Measurements from ENCODE around the gene SEMA4G.

SEMA4G gene

GRCh38 chr10:100939763-100940344, 29.4 kb upstream of the SEMA4G start:
- no peak for DNase-seq (ENCODE audit: extremely low read depth, low read depth)

DNA sequence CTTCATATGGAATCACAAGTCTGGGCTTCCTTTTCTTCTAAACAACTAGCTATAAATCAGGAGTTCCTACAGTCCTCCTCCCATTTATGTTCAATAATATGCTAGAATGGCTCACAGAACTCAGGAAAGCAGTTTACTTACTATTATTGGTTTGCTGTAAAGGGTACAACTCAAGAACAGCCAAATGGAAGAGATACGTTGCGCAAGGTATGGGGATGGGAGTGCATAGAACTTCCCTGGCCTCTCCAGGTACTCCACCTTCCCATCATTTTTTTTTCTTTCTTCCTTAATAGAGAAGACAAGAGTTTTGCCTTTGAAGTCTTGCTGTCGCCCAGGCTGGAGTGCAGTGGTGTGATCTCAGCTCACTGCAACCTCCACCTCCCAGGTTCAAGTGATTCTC, 27.1 kb upstream of the SEMA4G start:
- TF ChIP-seq, protein P1, sequence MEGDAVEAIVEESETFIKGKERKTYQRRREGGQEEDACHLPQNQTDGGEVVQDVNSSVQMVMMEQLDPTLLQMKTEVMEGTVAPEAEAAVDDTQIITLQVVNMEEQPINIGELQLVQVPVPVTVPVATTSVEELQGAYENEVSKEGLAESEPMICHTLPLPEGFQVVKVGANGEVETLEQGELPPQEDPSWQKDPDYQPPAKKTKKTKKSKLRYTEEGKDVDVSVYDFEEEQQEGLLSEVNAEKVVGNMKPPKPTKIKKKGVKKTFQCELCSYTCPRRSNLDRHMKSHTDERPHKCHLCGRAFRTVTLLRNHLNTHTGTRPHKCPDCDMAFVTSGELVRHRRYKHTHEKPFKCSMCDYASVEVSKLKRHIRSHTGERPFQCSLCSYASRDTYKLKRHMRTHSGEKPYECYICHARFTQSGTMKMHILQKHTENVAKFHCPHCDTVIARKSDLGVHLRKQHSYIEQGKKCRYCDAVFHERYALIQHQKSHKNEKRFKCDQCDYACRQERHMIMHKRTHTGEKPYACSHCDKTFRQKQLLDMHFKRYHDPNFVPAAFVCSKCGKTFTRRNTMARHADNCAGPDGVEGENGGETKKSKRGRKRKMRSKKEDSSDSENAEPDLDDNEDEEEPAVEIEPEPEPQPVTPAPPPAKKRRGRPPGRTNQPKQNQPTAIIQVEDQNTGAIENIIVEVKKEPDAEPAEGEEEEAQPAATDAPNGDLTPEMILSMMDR (IDR thresholded peaks at IDR 0.05; ENCODE audit: low read depth, low read length) = no peak
- no peak for DNase-seq (ENCODE audit: extremely low read depth, low read depth)

More at GRCh38 chr10:100939763-100940344, 29.4 kb upstream of the SEMA4G start:
- TF ChIP-seq, protein P1 (IDR thresholded peaks at IDR 0.05; ENCODE audit: low read depth, low read length) = no peak

GRCh38 chr10:100943508-100943907, 25.8 kb upstream of the SEMA4G start:
- TF ChIP-seq, protein P1 (IDR thresholded peaks at IDR 0.05; ENCODE audit: low read depth, low read length) = no peak
- DNase-seq (ENCODE audit: extremely low read depth, low read depth) = no peak

DNA sequence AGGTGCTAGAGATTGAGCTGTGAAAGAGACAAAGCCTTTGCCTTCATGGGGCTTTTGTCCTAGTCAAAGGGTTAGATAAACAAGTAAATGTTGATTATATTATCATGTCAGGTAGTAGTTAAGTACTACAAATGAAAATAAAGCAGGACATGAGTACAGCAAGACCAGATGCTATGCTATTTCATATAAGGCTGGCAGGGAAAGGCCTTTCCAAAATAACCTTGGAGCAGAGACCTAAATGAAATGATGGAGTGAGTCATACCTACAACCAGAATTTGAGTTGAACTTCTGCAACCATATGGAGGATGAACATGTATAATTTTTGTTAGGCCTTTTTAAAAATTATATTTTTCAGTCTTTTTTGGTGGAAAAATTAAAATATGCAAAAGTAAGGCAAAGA, 23.6 kb upstream of the SEMA4G start:
- TF ChIP-seq, protein P1 (IDR thresholded peaks at IDR 0.05; ENCODE audit: low read depth, low read length) = no peak
- no peak for DNase-seq (ENCODE audit: extremely low read depth, low read depth)

- TF ChIP-seq, protein P1 (IDR thresholded peaks at IDR 0.05; ENCODE audit: low read depth, low read length) = no peak
- DNase-seq (ENCODE audit: extremely low read depth, low read depth) = no peak
Observed at GRCh38 chr10:100948916-100949315, 20.4 kb upstream of the SEMA4G start.

GRCh38 chr10:100960251-100960650, 9.1 kb upstream of the SEMA4G start:
- DNase-seq (ENCODE audit: extremely low read depth, low read depth) = no peak
- TF ChIP-seq, protein P1 (IDR thresholded peaks at IDR 0.05; ENCODE audit: low read depth, low read length) = no peak

- no peak for DNase-seq (ENCODE audit: extremely low read depth, low read depth)
Observed at GRCh38 chr10:100962351-100963080, 6.8 kb upstream of the SEMA4G start.

More at GRCh38 chr10:100962351-100963080, 6.8 kb upstream of the SEMA4G start:
- TF ChIP-seq, protein P1 (IDR thresholded peaks at IDR 0.05; ENCODE audit: low read depth, low read length) = no peak

Measured in AG09319 (cell line).